Stimulated activated CD8-positive, alpha-beta memory T cell treated with anti-CD3 and anti-CD28 coated beads, Interleukin-4, amount 100 ng/mL, for 4 hours (primary cell): ENCODE results near the gene PCDHGC3.

Experiments
- DNase-seq, 2 donors: peaks; one replicate each; pipeline ENCODE4 v3.0.0-alpha.2; 2020; ENCODE audit warnings: low read depth in 2 of 2, low spot score in 1 of 2

The PCDHGC3 gene

DNA sequence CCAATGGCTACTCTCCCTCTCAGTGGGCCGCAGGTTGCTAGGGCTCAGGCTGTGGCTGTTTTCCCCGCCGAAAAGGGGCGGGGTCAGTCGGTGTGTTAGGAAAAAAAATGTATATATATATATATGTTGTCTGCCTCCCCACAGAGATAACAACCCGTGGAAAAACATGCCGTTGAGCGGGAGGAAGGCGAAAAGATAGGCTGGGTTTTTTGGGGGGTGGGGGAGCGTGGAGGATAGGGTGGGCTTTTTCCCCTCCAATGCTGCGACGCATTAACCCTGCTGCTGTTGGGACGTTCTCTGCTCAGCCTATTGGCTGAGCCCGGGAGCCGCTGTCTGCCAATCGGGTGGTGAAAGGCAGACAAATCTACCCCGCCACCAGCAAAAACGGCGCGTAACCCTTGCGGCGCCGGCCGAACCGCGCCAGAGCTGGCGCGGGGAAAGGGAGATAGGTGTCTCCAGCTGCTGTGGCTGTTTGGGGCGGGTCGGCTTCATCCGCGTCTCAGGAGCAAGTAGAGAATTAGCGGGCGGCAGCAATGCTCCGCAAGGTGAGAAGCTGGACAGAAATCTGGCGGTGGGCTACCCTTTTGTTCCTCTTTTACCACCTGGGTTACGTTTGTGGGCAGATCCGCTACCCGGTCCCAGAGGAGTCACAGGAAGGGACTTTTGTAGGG is 9.0 kb downstream of the PCDHGC3 start, which contains the start of gene PCDHGC4:
TSS of gene PCDHGC4 (plus strand) at position 390 of the 671 bp plus-strand sequence. CDS start at position 534, 144 bp downstream.
- no peak for DNase-seq

DNA sequence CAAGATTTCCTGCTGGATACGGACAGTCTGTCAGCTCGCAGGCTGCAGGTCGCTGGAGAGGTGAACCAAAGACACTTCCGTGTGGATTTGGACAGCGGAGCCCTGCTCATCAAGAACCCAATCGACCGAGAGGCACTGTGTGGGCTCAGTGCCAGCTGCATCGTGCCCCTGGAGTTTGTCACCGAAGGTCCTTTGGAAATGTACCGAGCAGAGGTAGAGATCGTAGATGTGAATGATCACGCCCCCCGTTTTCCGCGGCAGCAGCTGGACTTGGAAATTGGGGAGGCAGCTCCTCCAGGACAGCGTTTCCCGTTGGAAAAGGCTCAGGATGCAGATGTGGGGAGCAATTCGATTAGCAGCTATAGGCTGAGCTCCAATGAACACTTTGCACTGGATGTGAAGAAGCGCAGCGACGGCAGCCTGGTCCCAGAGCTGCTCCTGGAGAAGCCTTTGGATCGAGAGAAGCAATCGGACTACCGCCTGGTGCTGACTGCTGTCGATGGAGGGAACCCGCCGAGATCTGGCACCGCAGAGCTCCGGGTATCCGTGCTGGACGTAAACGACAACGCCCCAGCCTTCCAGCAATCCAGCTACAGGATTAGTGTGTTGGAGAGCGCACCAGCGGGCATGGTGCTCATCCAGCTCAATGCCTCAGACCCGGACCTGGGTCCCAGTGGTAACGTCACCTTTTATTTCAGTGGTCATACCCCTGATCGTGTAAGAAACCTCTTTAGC is 9.7 kb downstream of the PCDHGC3 start:
- DNase-seq: no peak

DNA sequence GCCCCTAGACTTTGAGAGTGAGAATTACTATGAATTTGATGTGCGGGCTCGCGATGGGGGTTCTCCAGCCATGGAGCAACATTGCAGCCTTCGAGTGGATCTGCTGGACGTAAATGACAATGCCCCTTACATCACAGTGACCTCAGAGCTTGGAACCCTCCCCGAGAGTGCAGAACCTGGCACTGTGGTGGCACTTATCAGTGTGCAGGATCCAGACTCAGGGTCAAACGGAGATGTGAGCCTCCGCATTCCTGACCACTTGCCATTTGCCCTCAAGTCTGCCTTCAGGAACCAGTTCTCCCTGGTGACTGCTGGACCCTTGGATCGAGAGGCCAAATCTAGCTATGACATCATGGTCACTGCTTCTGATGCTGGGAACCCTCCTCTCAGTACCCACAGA is 10.3 kb downstream of the PCDHGC3 start:
- DNase-seq: no peak

DNA sequence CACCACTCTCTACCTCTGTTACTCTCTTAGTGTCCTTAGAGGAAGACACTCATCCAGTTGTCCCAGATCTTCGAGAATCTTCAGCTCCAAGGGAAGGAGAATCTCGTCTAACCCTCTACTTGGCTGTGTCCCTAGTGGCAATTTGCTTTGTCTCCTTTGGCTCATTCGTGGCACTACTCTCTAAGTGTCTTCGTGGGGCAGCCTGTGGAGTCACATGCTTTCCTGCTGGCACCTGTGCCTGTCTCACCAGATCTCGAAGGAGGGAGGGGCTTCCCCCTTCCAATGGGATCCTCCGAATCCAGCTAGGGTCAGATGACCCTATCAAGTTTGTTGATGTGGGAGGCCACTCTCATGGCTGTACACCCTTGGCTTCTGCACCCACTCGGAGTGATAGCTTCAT is 11.4 kb downstream of the PCDHGC3 start:
- no peak for DNase-seq

DNA sequence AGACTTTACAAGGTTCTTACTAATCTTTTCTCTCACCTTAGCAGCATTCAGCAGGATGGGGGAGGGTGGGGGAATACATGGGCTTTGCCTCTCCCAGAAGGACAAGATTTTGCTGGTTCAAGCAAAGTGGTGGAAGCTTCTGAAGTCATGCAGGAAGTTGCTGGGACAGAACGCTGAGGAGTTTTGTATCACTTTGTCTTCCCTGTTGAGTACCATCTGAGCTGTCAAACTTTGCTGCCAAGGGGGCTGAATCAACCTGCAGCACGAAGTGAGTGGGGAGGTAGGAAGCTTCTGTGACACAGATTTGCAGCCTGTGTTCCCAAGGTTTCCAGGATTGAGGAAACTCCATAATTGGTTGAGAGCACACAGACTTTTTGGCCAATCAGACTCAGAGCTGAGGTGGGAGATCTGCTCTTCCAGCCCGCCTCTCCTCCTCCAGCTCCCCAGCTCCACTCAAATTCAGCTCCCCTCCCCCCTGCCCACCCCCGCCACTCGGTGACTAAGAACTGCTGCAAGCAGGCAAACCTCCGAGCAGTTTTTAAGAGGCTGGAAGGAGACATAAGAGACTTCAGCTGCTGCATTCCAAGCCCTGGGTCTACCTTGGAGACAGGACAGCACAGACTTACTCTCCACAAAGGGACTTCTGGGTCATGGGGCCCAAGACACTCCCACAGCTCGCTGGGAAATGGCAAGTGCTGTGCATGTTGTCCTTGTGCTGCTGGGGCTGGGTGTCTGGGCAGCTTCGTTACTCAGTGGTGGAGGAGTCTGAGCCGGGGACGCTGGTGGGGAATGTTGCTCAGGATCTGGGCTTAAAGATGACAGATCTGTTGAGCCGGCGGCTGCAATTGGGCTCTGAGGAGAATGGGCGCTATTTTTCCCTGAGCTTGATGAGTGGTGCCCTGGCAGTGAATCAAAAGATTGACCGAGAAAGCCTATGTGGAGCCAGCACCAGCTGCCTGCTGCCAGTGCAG is 13.1 kb downstream of the PCDHGC3 start, which contains the start of gene PCDHGC5:
TSS of gene PCDHGC5 (plus strand) at position 491 of the 971 bp plus-strand sequence. CDS start at position 651, 160 bp downstream.
- no peak for DNase-seq

DNA sequence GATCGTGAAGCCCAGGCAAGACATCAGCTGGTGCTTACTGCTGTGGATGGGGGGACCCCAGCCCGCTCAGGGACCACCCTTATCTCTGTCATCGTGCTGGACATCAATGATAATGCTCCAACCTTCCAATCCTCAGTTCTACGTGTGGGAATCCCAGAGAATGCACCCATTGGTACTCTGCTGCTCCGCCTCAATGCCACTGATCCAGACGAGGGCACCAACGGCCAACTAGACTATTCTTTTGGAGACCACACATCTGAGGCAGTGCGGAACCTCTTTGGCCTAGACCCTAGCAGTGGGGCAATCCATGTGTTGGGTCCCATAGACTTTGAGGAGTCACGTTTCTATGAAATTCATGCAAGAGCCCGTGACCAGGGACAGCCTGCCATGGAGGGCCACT is 14.1 kb downstream of the PCDHGC3 start:
- no peak for DNase-seq

DNA sequence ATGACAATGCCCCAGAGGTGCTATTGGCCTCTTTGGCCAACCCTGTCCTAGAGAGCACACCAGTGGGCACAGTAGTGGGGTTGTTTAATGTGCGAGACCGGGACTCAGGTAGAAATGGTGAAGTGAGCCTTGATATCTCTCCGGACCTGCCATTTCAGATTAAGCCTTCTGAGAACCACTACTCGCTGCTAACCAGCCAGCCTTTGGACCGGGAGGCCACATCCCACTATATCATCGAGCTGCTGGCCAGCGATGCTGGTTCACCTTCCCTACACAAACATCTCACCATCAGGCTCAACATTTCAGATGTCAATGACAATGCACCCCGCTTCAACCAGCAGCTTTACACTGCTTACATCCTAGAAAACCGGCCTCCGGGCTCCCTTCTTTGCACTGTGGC is 14.5 kb downstream of the PCDHGC3 start:
- no peak for DNase-seq

DNA sequence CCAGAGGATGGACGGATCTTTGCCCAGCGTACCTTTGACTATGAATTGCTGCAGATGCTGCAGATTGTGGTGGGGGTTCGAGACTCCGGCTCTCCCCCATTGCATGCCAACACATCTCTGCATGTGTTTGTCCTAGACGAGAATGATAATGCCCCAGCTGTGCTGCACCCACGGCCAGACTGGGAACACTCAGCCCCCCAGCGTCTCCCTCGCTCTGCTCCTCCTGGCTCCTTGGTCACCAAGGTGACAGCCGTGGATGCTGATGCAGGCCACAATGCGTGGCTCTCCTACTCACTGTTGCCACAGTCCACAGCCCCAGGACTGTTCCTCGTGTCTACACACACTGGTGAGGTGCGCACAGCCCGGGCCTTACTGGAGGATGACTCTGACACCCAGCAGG is 15.0 kb downstream of the PCDHGC3 start:
- DNase-seq: no peak

DNA sequence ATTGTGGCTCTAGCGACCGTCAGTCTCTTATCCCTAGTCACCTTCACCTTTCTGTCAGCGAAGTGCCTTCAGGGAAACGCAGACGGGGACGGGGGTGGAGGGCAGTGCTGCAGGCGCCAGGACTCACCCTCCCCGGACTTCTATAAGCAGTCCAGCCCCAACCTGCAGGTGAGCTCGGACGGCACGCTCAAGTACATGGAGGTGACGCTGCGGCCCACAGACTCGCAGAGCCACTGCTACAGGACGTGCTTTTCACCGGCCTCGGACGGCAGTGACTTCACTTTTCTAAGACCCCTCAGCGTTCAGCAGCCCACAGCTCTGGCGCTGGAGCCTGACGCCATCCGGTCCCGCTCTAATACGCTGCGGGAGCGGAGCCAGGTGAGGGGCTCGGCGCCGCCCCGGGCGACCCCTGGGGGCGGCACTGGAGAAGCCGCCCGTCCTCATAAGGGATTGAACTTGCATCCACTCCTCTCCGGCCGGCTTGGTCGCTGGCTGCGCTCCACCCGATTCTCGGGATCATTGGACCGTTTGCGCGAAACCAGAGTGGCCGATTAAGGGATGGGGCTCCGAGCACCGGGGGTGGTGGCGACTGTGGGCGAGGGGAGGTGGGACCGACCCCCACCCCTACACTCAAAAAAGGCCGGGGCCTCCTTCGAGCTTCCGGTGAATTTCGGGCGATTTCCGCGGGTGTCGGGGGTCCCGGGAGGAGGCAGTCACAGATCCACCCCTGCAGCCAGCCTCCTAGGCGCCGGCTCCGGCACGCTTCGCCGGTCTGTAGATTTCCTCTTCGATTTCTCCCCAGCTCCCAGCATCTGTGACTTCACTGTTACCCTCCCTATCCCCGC is 15.8 kb downstream of the PCDHGC3 start:
- DNase-seq: no peak

DNA sequence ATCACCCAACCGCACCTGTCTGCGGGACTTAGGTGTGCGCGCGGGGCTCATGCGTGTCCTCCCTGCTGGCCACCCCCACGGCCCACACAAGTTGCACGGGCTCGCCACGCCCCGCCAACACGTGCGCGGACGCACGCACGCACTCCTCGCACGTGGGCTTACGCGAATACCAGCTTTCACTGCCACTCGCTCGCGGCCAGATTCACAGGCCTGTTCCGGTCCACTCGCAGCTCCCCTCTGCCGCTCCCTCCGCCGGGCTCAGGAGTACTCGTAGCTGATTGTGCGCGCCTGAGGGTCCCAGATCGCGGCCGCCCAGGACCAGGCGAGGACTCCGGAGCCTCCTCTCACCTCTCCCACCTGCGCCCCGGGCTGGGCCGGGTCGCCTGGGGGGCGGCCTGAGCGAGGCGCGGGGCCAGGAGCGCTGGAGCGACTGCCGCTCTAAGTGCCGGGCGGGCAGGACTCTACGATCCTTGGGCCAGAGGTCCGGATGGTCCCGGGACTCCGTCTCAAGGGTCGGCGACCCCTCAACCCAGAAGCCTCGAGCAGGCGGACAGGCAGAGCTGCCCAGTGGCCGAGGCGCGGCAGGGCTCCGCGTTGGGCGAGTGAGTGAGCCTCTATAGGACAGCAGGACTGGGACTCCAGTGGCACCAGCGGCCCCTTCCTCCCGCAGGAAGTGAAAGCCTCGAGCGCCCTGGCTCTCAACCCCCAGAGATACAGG is 16.6 kb downstream of the PCDHGC3 start:
- no peak for DNase-seq

DNA sequence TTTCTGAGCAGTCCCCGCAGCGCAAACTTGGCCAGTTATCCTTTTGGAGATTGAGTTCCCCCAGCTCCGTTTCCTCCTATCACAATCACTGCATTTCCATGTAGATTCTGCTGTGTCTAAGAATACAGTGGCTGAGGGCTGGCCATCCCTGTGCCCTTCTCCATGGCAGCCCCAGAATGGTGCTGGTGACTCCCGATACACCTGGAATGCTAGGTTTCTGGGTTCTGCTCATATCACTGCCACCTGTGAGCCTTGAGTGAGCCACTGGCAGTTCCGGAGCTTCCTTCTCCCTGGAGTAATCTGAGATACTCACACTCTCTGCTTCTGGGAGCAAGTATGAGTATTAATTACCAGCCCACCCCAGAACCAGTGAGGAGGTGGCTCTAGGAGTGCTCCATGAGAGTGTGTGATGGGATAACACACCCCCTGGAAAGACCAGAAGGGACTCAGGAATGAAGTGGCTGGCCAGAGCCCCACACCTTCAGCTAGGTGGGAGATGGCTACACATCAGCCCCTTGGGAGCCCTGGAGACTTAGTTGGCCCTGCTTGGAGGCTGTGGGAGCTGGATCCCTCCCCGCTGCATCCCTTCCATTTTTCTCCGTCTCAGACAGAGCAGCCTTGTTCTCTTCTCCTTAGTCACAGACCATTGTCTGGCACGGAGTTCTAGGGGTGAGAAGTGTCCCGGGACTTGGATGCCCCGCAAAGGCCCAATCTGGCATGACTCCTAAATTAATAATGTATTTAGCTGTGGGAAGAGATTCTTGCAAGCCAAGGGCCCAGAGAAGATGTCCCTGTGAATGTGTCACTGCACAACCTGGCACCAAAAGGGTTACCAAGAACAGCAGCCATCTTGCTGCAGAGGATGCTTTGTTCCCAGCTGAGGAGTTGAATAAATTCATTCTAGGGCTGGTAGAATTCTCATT is 18.0 kb downstream of the PCDHGC3 start:
- DNase-seq: no peak

DNA sequence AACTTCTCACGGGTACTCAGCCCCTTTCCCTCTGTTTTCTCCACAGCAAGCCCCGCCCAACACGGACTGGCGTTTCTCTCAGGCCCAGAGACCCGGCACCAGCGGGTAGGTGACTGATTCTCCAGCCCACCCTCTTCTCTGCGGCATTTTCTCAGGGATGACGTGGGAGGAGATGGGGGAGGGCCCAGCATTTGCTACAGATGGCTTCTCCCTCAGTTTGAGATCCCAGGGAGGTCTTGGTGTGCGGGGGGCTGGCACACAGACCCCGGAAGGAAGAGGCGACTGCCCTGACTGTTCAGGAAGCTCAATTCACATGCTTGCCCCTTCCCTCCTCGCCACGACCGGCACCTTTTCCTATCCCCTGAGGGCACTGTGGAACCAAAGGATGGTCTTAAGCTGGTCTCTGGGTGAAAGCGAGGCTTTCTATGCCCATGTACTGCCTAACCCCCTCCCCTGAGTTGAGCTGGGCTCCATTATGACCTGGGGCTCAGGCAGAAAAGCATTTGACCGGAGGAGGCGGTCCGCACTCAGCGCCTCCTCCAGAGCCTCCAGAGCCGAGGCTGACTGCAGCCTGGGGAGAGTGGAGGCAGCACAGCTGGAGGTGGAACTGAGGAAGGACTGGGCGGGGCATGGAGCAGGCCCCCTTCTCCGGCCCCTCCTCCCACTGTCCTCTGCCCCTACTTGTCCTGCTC is 19.1 kb downstream of the PCDHGC3 start:
- no peak for DNase-seq

DNA sequence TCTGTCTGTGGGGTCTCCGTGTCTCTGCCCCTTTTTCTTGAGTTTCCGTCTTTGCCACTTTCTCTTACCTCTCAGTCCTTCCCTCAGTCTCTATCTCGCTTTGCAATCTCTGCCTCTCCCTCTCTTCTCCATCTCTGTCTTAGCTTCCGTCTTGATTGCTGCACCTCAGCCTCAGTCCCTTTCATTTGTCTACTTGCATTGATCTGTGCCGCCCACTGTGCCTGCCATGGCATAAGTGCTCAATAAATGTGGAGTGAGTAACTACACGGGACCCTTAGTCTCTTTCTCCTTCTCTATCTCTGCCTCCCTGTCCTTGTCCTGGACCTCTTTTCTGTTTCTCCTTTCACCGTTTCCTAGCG is 19.7 kb downstream of the PCDHGC3 start:
- no peak for DNase-seq

DNA sequence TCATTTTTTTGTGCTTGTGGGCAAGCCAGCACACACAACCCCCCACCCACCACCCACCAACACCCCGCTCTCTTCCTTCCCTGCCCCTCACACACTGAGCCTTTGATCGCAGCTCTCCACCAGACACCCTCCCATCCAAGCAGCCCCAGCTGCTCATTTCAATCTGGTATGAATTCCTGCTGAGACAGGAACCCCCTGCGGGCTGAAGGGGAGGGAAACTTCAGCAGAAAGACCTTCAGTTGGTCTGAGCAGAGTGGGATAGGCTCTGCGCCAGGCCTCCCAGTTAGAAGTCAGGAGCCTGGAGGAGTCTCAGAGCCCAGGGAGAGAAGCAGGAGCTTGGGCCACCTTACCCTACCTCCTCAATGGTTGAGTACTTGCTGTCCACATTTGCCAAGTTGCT is 20.3 kb downstream of the PCDHGC3 start:
- no peak for DNase-seq

DNA sequence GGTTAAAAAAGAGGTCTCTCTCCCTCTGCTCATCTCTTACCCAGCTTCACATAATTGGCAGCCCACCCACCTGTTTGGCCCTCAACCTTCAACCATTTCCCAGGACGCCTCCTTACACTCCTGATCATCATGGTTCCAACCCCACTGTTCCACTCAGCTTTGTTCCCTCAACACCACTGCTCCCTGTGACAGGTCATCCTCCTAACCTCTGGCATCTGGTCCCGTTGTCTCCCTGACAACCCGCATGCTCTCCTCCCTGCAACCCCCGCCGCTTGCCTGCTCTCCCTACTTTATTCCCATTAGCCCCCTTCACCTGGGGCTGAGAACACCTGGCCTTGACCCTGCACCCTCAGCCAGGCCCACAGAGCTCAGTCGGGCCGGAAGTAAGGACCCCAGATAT is 26.0 kb downstream of the PCDHGC3 start:
- no peak for DNase-seq

DNA sequence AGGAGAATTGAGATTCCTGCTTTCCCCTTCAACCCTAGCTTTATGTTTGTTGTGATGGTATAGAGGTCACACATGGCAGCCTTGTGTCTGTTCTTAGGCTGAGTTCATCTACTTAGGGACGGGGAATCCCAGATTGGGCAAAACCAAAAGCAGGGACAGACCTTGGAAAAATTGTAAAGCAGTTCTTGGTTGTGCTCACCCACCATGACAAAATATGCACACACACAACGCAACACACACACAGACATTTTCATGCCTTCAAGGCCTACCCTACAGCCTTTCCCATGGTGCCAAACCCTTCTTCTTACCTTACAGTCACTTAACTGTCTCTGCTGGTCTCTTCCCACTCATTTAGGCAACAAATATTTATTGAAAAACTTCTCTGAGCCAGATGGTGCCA is 27.9 kb downstream of the PCDHGC3 start:
- DNase-seq: no peak

DNA sequence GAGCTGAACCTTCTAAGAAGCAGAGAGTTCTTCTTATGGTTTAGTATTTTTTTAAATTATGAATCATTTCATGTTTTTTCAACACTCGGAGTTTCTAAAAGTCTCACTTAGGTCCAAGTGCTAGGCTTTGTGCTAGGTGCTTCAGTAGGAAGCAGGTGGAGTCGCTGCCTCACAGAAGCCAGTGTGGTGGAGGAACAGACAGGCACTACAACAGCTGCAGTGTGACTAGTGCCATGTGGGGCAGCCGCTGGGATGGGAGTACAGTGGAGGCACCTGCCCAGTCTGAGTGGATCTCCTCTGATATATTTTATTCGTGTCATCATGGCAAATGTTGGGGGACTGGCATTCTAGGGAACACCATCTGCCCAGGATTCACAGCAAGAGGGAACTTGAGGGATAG is 28.4 kb downstream of the PCDHGC3 start:
- DNase-seq: no peak

DNA sequence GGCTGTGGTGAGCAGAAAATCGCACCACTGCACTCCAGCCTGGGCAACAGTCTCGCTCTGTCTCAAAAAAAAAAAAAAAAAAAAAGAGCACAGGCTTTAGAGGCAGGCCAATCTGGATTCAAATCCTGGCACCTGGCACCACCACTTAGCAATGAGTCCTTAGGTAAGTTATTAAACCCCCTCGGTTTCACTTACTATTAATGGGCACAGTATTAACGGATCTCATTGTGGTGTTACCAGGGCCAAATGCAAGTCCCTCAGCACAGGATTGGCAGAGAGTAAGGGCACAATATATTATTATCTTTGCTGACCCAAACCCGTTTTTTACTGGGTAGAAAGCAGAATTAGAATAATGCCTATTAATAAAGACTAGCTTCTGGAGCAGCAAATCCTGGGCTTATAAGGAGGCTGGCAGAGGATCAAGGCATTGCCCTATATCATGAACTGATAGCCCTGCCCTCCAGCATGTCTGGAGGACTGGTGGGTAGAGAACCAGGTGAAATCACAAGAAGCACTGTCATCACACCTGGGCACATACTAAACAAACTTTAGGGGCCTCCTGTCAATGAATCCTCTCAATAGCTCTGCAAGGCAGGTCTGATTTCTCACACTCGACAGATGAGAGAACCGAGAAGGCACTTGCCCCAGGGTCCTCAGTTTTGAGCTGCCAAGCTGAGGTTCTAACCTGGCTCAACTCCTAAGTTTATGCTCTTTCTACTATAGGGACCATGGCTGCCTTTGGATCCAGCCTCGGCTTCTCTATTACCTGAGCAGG is 30.8 kb downstream of the PCDHGC3 start:
- DNase-seq: no peak
